ENCODE measurements around the gene CNN1. TPM values are rescaled to one million over a fixed set of nuclear protein-coding genes. Genes with fewer than 3 reads are reported as not detected.

Gene CNN1
- polyA plus RNA-seq, 1 of the 3 experiments (the other 2 are of a cell fraction), result 4.6 TPM

- ChIA-PET CTCF (interaction anchor here (1.2 to 2.1 kb wide), 2 partner anchors 9 to 23 kb away, joined by 4 to 8 read pairs; no protein-coding TSS in a partner anchor), POLR2A (interaction anchor here (0.6 to 1.2 kb wide), 4 partner anchors 14 to 54 kb away, joined by 3 read pairs; partner anchors contain the start of genes ECSIT, ELAVL3 and ELOF1)
- Histone ChIP-seq H3K79me2 (ENCODE audit: insufficient read depth) (peaks cover 22% of the 10 kb centered on the region; the same call in 1 of the 2 replicates), H3K4me2 (peak overlapping the region; percentile 88), H3K36me3 (replicated peaks in 1 of 2; ENCODE audit: control insufficient read depth in 1 of 2, insufficient read depth in 2 of 2, low read length in 1 of 2) (no peaks in the 10 kb centered on the region), H3K9ac (peak overlapping the region; percentile 96), H3K4me1 (ENCODE audit: control insufficient read depth in 1 of 2, insufficient read depth in 2 of 2, low read depth in 1 of 2, low read length in 1 of 2) (peaks cover 9 to 12% of the 10 kb centered on the region in 2 experiments; a peak in 2 of 4 replicates), H3K9me2 (no peaks in the 10 kb centered on the region), H4K20me1 (ENCODE audit: insufficient read depth) (no peaks in the 10 kb centered on the region), H3K9me3 (no peaks in the 10 kb centered on the region), H3F3A (replicated peaks; ENCODE audit: insufficient read depth) (peaks cover 7% of the 10 kb centered on the region), H2AFZ (ENCODE audit: low read depth) (peak overlapping the region; percentile 86), H3K4me3 (ENCODE audit: low read depth in 2 of 2, low read length in 1 of 2) (peak overlapping the region; percentile 64 to 78), H3K27ac (ENCODE audit: low read depth in 2 of 2, low read length in 1 of 2) (peak overlapping the region; percentile 84 to 89), H3K27me3 (ENCODE audit: insufficient read depth) (no peaks in the 10 kb centered on the region)
- peak; percentile 98 for DNase-seq
- WGBS (ENCODE audit: low lambda C conversion rate), result 2% methylated on average over 3 of the region's 33 CpGs
- TF ChIP-seq, protein P1, sequence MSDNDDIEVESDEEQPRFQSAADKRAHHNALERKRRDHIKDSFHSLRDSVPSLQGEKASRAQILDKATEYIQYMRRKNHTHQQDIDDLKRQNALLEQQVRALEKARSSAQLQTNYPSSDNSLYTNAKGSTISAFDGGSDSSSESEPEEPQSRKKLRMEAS (IDR thresholded peaks at IDR 0.05; ENCODE audit: low read depth), result no peak
- no peak for TF ChIP-seq RFX5 (IDR thresholded peaks at IDR 0.05; ENCODE audit: low read length)
- TF ChIP-seq JUND (IDR thresholded peaks at IDR 0.05), result no peak
- no peak for TF ChIP-seq ELF1 (IDR thresholded peaks at IDR 0.05)
- TF ChIP-seq EZH2phosphoT487 (IDR thresholded peaks at IDR 0.05; ENCODE audit: borderline replicate concordance, low read depth), result no peak
- TF ChIP-seq RXRA (IDR thresholded peaks at IDR 0.05; ENCODE audit: borderline replicate concordance, low read depth), result no peak
- TF ChIP-seq RCOR1 (IDR thresholded peaks at IDR 0.05; ENCODE audit: low read length), result no peak
- TF ChIP-seq, protein P2, sequence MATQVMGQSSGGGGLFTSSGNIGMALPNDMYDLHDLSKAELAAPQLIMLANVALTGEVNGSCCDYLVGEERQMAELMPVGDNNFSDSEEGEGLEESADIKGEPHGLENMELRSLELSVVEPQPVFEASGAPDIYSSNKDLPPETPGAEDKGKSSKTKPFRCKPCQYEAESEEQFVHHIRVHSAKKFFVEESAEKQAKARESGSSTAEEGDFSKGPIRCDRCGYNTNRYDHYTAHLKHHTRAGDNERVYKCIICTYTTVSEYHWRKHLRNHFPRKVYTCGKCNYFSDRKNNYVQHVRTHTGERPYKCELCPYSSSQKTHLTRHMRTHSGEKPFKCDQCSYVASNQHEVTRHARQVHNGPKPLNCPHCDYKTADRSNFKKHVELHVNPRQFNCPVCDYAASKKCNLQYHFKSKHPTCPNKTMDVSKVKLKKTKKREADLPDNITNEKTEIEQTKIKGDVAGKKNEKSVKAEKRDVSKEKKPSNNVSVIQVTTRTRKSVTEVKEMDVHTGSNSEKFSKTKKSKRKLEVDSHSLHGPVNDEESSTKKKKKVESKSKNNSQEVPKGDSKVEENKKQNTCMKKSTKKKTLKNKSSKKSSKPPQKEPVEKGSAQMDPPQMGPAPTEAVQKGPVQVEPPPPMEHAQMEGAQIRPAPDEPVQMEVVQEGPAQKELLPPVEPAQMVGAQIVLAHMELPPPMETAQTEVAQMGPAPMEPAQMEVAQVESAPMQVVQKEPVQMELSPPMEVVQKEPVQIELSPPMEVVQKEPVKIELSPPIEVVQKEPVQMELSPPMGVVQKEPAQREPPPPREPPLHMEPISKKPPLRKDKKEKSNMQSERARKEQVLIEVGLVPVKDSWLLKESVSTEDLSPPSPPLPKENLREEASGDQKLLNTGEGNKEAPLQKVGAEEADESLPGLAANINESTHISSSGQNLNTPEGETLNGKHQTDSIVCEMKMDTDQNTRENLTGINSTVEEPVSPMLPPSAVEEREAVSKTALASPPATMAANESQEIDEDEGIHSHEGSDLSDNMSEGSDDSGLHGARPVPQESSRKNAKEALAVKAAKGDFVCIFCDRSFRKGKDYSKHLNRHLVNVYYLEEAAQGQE (IDR thresholded peaks at IDR 0.05; ENCODE audit: low read depth, low read length), result no peak
- TF ChIP-seq, protein P3, sequence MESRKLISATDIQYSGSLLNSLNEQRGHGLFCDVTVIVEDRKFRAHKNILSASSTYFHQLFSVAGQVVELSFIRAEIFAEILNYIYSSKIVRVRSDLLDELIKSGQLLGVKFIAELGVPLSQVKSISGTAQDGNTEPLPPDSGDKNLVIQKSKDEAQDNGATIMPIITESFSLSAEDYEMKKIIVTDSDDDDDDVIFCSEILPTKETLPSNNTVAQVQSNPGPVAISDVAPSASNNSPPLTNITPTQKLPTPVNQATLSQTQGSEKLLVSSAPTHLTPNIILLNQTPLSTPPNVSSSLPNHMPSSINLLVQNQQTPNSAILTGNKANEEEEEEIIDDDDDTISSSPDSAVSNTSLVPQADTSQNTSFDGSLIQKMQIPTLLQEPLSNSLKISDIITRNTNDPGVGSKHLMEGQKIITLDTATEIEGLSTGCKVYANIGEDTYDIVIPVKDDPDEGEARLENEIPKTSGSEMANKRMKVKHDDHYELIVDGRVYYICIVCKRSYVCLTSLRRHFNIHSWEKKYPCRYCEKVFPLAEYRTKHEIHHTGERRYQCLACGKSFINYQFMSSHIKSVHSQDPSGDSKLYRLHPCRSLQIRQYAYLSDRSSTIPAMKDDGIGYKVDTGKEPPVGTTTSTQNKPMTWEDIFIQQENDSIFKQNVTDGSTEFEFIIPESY (IDR thresholded peaks at IDR 0.05; ENCODE audit: borderline replicate concordance, low read depth), result no peak
- no peak for TF ChIP-seq RAD21 (IDR thresholded peaks at IDR 0.05; ENCODE audit: low read length)
- TF ChIP-seq MXI1 (IDR thresholded peaks at IDR 0.05; ENCODE audit: low read depth, low read length), result no peak
Measured at GRCh38 chr19:11505032-11505503, 33.6 kb upstream of the CNN1 start.
